Retinal pigment epithelial cell (primary cell): ENCODE data around the gene FMNL1.

ENCODE experiments used
- DNase-seq: peaks from one replicate; pipeline ENCODE4 v3.0.0-alpha.2; 2010; ENCODE audit warnings: low read depth
- H3K4me3 ChIP-seq: 2 replicates; pipeline ENCODE4 v1.5.1; 2011; ENCODE audit warnings: mild to moderate bottlenecking, low read length, control low read depth, moderate library complexity
- TF ChIP-seq, protein P1 (sequence below): conservative IDR thresholded peaks from 2 replicates; pipeline ENCODE4 v1.5.1; 2011; ENCODE audit warnings: low read depth, low read length, control low read depth, inconsistent platforms

Gene FMNL1

DNA sequence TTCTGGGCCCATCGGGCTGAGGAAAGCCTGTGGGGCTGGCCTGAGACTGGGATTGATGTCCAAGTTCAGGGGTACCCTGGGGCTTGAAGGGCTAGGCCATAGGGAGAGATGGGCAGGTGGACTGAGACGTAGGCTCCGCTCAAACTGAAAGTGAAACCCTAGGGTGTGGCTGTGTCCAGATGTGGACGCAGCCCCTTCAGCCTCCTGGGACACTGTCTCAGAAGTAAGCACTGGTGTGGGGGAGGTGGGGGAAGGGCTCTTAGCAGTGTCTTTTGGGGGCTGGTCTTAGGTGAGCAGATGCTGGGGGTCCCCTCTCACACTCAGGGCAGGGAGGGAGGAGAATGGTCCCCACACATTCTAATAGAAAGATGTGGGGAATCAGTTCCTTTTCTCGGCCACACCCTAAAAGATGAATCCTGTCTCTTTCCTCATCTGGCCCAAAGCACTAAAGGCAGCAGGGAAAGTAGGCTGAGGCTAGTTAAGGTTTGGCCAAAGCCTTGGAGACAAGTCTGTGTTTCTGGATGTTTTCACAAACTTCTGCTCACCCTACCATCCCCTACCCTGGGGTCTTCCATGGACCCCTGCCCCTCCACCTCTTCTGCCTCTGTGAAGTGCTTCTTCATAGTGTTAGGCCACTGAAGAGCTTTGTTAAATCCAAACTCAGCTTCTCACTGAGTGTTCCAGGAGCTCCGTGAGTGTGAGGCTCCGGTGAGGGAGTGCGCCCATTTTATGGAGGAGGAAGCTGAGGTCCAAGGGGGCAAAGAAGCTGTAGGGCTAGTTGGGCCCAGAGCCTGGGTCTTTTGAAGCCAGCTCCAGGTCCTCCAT, 5.6 kb downstream of the FMNL1 start:
- no peak overlapping the region for H3K4me3 ChIP-seq

DNA sequence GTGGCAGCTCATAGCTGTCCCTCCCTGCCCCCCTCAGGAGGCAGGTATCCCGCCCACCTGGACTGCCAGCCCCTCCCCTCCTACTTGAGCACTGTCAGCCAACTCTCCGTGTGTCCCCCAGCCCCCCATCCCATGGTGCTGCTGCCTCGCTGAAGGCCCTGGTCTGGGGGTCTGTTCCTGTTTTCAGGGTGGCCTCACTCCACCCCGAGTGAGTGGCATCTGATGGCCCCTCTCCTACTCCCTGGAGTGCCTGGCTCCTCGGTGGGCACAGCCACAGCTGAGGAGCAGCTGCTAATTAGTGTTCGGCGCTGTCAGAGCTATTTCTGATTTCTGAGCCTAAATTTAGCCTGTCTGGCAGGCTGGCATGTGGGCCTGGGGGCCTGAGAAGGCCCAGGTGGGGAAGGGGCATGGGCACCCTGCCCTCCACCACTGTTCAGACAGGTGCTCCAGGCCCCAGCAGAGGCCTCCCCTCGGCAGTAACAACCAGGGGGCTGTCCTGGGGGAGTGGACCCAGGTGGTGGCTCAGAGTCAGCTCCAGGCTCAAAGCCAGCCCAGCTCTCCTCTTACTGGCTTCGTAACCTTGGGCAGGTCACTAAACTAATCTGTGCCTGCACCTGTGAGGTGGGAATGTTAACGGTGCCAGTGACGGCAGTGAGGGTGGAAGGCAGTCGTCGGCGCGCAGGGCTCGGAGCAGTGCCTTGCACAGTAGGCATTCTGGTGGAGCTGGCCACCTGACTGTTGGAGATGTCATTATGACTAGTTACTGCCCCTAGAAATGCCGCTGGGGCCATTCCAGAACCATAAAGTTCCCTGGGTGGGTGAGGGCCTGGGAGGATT, 6.5 kb downstream of the FMNL1 start:
- DNase-seq: no peak
- no peak overlapping the region for H3K4me3 ChIP-seq
- TF ChIP-seq, protein P1, sequence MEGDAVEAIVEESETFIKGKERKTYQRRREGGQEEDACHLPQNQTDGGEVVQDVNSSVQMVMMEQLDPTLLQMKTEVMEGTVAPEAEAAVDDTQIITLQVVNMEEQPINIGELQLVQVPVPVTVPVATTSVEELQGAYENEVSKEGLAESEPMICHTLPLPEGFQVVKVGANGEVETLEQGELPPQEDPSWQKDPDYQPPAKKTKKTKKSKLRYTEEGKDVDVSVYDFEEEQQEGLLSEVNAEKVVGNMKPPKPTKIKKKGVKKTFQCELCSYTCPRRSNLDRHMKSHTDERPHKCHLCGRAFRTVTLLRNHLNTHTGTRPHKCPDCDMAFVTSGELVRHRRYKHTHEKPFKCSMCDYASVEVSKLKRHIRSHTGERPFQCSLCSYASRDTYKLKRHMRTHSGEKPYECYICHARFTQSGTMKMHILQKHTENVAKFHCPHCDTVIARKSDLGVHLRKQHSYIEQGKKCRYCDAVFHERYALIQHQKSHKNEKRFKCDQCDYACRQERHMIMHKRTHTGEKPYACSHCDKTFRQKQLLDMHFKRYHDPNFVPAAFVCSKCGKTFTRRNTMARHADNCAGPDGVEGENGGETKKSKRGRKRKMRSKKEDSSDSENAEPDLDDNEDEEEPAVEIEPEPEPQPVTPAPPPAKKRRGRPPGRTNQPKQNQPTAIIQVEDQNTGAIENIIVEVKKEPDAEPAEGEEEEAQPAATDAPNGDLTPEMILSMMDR: no peak

More for the DNA sequence above, 5.6 kb downstream of the FMNL1 start:
- DNase-seq: no peak
- TF ChIP-seq, protein P1: no peak

DNA sequence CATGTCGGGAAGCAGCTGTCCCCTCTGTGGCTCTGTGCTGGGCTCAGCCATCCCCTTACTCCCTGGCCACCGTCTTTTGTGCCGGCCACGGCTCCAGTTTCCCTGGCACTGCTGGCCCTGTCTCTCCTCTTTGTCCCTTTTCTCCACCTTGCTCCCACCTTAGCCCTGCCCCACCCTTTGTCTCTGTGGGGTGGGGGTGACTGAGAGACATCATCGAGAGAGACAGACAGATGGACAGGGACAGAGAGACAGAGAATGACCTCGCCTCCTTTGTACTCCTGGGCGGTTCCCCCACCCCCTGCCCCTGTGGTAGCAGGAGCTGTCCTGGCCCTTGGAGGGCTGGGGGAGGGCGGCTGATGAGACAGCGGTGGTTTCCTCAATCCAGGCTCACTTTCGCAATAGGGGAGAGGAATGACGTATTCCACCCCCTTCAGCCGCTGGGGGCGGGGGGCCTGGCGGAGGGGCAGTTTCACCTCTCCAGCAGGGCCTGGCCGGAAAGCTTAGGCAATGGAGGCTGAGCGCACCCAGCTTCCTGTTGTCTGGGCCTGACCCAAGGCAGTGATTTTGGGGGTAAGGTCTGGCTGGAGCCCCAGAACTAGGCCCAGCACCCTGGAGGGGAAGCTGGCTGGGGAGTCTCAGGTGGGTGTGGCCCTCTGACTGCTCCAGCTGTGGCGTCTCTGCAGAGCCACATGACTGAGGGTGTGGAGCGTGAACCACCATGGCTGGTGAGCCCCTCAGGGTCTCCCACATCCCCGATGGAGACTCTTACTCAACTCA, 7.3 kb downstream of the FMNL1 start:
- H3K4me3 ChIP-seq: no peak overlapping the region
- no peak for DNase-seq
- TF ChIP-seq, protein P1: no peak

DNA sequence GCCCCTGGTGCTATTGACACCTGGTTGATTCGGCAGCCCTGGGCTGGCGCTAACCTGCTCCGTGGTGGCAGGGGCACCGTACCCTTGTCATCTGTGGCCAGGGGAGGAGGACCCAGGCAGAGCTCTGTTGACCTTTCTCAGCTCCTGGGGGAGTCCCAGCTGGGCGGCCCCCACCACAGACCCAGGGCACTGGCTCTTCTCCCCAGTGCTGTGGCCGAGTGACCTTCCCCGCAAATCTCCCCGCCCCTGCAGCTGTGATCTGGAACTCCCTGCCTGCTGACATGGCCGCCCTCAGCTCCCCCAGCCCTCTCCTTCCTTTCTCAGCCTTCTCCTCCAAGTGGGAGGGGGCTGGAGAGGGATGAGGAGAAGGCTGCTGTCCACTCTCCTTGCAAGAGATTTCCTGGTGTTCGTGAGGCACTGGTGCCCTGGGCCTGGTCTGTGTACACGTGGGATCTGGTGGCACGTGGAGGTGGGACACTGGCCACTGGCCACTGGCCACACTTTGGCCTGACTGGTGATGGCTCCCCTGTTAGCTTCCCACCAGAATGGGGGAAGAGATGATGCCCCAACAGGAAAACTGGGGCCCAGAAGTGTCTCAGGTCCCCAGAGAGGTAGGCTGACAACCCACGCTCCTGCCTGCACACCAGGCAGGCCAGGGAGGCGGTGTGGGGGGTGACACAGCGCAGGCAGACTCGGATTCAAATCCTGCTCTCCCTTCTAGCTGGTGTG, 8.2 kb downstream of the FMNL1 start:
- no peak for DNase-seq

DNA sequence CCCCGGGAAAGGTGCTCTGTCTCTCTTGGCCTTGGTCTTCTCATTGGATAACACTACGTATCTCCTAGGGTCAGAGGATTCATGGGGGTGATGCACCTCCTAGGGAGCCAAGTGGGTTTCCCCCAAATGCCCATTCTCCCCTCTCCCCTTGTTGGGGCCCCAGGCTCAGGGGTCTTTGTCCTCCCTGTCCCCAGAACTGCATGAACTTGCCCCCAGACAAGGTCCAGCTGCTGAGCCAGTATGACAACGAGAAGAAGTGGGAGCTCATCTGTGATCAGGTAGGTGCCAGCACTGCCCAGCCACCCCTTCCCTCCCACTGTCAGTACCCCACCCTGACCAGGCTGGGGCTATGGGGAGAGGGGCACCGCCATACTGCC, 8.7 kb downstream of the FMNL1 start:
- no peak for DNase-seq
- TF ChIP-seq, protein P1: no peak
- no peak overlapping the region for H3K4me3 ChIP-seq

More for the DNA sequence above, 8.2 kb downstream of the FMNL1 start:
- TF ChIP-seq, protein P1: no peak
- H3K4me3 ChIP-seq: no peak overlapping the region

DNA sequence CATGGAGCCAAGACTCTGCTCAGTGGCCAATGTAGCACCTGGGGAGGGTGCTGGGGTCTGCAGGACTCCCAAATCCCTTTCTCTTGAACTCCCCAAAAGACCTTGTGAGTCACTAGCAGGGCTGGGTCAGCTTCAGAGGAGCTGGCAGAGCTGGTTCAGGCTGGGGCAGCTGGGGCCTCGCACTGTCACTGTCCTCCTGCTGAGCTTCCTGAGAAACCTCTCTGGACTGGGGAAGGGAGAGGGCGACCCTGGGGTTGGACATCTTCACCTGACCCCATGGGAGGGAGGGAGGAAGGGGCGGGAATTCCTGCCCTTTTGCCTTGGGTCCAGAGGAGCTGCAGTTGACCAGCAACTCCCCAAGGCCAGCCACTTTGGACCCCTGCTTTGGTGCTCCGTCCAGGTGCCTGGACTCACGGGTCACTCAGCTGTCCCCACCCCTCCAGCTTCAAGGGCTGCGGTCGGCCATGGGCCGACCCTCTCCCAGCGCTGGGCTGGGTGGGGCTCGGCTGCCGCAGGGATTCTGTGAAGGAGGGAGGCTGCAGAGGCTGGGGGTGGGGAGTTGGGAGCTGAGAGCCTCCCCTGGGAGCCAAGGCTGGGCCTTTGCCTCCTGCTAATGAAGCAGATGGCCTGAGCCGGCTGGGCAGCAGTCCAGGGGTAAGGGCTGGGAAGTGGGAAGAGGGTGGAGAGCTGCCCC, 9.2 kb downstream of the FMNL1 start:
- TF ChIP-seq, protein P1: no peak
- DNase-seq: no peak
- H3K4me3 ChIP-seq: no peak overlapping the region
